ENCODE measurements around the gene IQGAP1. TPM values are rescaled to one million over a fixed set of nuclear protein-coding genes. Genes with fewer than 3 reads are reported as not detected.

IQGAP1 gene
- total and polyA plus RNA-seq, 2 of the 13 experiments (the other 11 are each of a cell fraction or from before 2014, with no cell fraction given) = 29.5 to 37.9 TPM

GRCh38 chr15:90387534-90388461, at the start of gene IQGAP1 (continued):
- TF ChIP-seq ATF6 (CRISPR knock-in tag; conservative IDR thresholded peaks at IDR 0.05) = no peak
- TF ChIP-seq ZNF878 (CRISPR knock-in tag; IDR thresholded peaks at IDR 0.05) = no peak
- TF ChIP-seq CREM (IDR thresholded peaks at IDR 0.05) = no peak
- no peak for TF ChIP-seq CREM (CRISPR knock-in tag; IDR thresholded peaks at IDR 0.05)
- no peak for TF ChIP-seq ZFP62 (CRISPR knock-in tag; IDR thresholded peaks at IDR 0.05)
- 0 out of 2 replicates have a peak, but pooled peaks have one; percentile 13 for TF ChIP-seq DNMT3B (CRISPR knock-in tag; conservative IDR thresholded peaks at IDR 0.05)
- no peak for TF ChIP-seq ZNF101 (CRISPR knock-in tag; IDR thresholded peaks at IDR 0.05; ENCODE audit: borderline replicate concordance, low read depth)
- no peak for TF ChIP-seq HNRNPUL1 (IDR thresholded peaks at IDR 0.05; ENCODE audit: low read depth, low read length)
- no peak for TF ChIP-seq RFX5 (IDR thresholded peaks at IDR 0.05; ENCODE audit: low read depth, low read length)
- TF ChIP-seq ZIK1 (CRISPR knock-in tag; IDR thresholded peaks at IDR 0.05; ENCODE audit: borderline replicate concordance, low read depth) = no peak
- no peak for TF ChIP-seq CCAR2 (optimal IDR thresholded peaks at IDR 0.05; ENCODE audit: low read depth, low read length)
- TF ChIP-seq KDM4B (CRISPR knock-in tag; IDR thresholded peaks at IDR 0.05) = 0 out of 2 replicates have a peak, but pooled peaks have one; percentile 34
- TF ChIP-seq NFIB (CRISPR knock-in tag; IDR thresholded peaks at IDR 0.05; ENCODE audit: borderline replicate concordance) = no peak
- TF ChIP-seq ZNF879 (CRISPR knock-in tag; IDR thresholded peaks at IDR 0.05) = no peak
- 0 out of 2 replicates have a peak, but pooled peaks have one; percentile 31 for TF ChIP-seq SP2 (CRISPR knock-in tag; IDR thresholded peaks at IDR 0.05)
- no peak for TF ChIP-seq BRD4 (CRISPR knock-in tag; IDR thresholded peaks at IDR 0.05)
- TF ChIP-seq ISL2 (CRISPR knock-in tag; IDR thresholded peaks at IDR 0.05) = 0 out of 2 replicates have a peak, but pooled peaks have one; percentile 13
- TF ChIP-seq ZMYM4 (CRISPR knock-in tag; IDR thresholded peaks at IDR 0.05) = peak; percentile 22
- no peak for TF ChIP-seq TOE1 (CRISPR knock-in tag; IDR thresholded peaks at IDR 0.05)
- TF ChIP-seq ZFX (CRISPR knock-in tag; IDR thresholded peaks at IDR 0.05; ENCODE audit: low read depth) = peak; percentile 57; the same call in 1 of the 2 replicates

Measured in HepG2 (cell line).